SH-SY5Y (cell line): ENCODE data around the gene CCL7.

Experiments used
- GATA2 ChIP-seq: IDR thresholded peaks from 2 replicates; pipeline ENCODE4 v1.6.1; 2011; ENCODE audit warnings: mild to moderate bottlenecking, low read depth, low read length
- GATA3 ChIP-seq: IDR thresholded peaks from 2 replicates; pipeline ENCODE4 v1.6.1; 2011; ENCODE audit warnings: low read depth, mild to moderate bottlenecking, low read length, moderate library complexity

- TF ChIP-seq GATA2 (no peak), GATA3 (no peak)
Observed at GRCh38 chr17:34300652-34301370, 30.8 kb downstream of the CCL7 start.
